Measurements from ENCODE around the gene ANKS1B.
"Not testable (repeated sequence)": the region's sequence is repeated elsewhere in the genome, so short reads cannot be mapped to it uniquely, and the experiment has no call there.

Gene ANKS1B

DNA sequence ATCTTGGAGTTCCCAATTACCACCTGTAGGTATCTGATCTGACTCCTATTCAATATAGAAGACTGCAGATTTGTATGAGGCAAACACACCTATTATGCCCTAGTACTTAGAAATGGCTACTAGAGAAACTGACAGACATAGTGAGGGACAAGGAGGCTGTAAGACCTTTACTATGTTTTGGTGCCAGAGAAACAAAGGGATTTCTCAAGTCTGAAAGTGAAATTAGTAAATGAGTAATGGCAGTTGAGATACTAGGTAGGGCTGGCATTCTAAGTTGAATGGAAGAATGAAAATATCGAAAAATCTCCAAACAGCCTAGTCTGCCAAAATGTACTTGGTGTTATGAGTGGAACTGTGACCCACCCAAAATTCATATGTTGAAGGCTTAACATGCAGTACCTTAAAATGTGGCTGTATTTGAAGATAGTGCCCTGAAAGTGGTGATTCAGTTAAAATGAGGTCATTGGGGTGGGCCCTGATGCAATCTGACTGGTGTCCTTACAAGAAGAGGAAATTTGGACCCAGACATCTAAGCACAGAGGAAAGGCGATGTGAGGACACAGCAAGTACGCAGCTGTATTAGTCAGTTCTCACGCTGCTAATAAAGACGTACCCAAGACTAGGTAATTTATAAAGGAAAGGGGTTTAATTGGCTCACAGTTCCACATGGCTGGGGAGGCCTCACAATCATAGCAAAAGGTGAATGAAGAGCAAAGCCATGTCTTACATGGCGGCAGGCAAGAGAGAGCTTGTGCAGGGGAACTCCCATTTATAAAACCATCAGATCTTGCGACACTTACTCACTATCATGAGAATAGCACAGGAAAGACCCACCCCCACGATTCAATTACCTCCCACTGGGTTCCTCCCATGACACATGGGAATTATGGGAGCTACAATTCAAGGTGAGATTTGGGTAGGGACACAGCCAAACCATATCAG is 1212.7 kb downstream of the ANKS1B start:
- Histone ChIP-seq H3K27me3 (ENCODE audit: control insufficient read depth, insufficient read depth, low read length) (no peaks in the 10 kb centered on the region), H3K36me3 (ENCODE audit: control insufficient read depth, insufficient read depth, low read length) (no peaks in the 10 kb centered on the region), H3K4me1 (ENCODE audit: control insufficient read depth, insufficient read depth, low read length) (no peaks in the 10 kb centered on the region), H3K27ac (ENCODE audit: low read depth, low read length) (no peak overlapping the region), H3K4me3 (ENCODE audit: low read length) (no peak overlapping the region), H3K9ac (ENCODE audit: low read length) (no peak overlapping the region)

- no peaks in the 10 kb centered on the region for H3K4me1 ChIP-seq (ENCODE audit: control insufficient read depth, insufficient read depth, low read length)
- no peaks in the 10 kb centered on the region for H3K27me3 ChIP-seq (ENCODE audit: control insufficient read depth, insufficient read depth, low read length)
- no peaks in the 10 kb centered on the region for H3K36me3 ChIP-seq (ENCODE audit: control insufficient read depth, insufficient read depth, low read length)
- no peak overlapping the region for H3K4me3 ChIP-seq (ENCODE audit: low read length)
- H3K9ac ChIP-seq (ENCODE audit: low read length): no peak overlapping the region
- H3K27ac ChIP-seq (ENCODE audit: low read depth, low read length): no peak overlapping the region
Observed at GRCh38 chr12:98770230-98770629, 1214.5 kb downstream of the ANKS1B start.

DNA sequence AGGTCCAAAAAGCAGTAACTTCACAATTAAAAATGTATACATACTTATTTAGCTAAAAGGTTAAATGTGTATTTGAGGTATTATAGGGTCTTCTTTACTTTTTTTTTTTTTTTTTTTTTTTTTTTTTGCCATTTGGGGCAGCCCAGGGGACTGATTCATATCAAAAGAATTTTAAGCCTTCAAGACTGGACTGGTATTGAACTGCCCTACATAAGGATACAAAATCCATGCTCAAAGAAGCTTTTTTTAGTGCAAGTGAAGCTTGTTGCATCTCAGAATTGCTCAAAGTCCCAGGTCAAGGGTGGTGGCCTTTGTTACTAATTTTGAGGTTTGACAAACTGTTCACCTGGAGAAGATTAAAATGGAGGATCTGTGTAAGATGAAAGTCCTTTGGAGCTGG is 1215.7 kb downstream of the ANKS1B start:
- H3K27ac ChIP-seq (ENCODE audit: low read depth, low read length): no peak overlapping the region
- no peaks in the 10 kb centered on the region for H3K27me3 ChIP-seq (ENCODE audit: control insufficient read depth, insufficient read depth, low read length)
- no peak overlapping the region for H3K4me3 ChIP-seq (ENCODE audit: low read length)
- no peak overlapping the region for H3K9ac ChIP-seq (ENCODE audit: low read length)
- H3K4me1 ChIP-seq (ENCODE audit: control insufficient read depth, insufficient read depth, low read length): no peaks in the 10 kb centered on the region
- no peaks in the 10 kb centered on the region for H3K36me3 ChIP-seq (ENCODE audit: control insufficient read depth, insufficient read depth, low read length)

- Histone ChIP-seq H3K4me3 (ENCODE audit: low read length) (no peak overlapping the region), H3K4me1 (ENCODE audit: control insufficient read depth, insufficient read depth, low read length) (no peaks in the 10 kb centered on the region), H3K9ac (ENCODE audit: low read length) (no peak overlapping the region), H3K27me3 (ENCODE audit: control insufficient read depth, insufficient read depth, low read length) (no peaks in the 10 kb centered on the region), H3K27ac (ENCODE audit: low read depth, low read length) (no peak overlapping the region), H3K36me3 (ENCODE audit: control insufficient read depth, insufficient read depth, low read length) (no peaks in the 10 kb centered on the region)
Observed at GRCh38 chr12:98767248-98767647, 1217.5 kb downstream of the ANKS1B start.

DNA sequence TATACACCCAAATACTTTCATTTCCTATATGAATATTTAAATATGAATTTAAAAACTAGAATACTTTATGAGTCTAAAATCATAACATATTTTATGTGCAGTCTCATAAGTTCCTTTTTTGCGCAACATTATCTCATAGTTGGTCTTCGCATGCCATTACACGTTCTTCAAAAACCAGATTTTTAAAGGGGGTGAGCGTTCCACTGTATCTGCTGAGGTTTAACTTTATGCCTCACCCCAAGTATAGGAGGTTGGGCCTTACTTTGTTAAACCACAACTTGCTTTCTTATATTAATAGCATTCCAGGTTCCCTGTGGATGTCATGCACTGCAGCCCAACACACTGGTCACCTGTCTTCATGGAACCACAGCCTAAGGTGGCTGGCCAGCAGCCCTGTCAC is 1221.1 kb downstream of the ANKS1B start:
- Histone ChIP-seq H3K9ac (ENCODE audit: low read length) (no peak overlapping the region), H3K27ac (ENCODE audit: low read depth, low read length) (no peak overlapping the region), H3K4me3 (ENCODE audit: low read length) (no peak overlapping the region), H3K4me1 (ENCODE audit: control insufficient read depth, insufficient read depth, low read length) (no peaks in the 10 kb centered on the region), H3K36me3 (ENCODE audit: control insufficient read depth, insufficient read depth, low read length) (no peaks in the 10 kb centered on the region), H3K27me3 (ENCODE audit: control insufficient read depth, insufficient read depth, low read length) (no peaks in the 10 kb centered on the region)

- Histone ChIP-seq H3K36me3 (ENCODE audit: control insufficient read depth, insufficient read depth, low read length) (no peaks in the 10 kb centered on the region), H3K4me3 (ENCODE audit: low read length) (no peak overlapping the region), H3K4me1 (ENCODE audit: control insufficient read depth, insufficient read depth, low read length) (no peaks in the 10 kb centered on the region), H3K27me3 (ENCODE audit: control insufficient read depth, insufficient read depth, low read length) (no peaks in the 10 kb centered on the region), H3K27ac (ENCODE audit: low read depth, low read length) (no peak overlapping the region), H3K9ac (ENCODE audit: low read length) (no peak overlapping the region)
Observed at GRCh38 chr12:98758331-98758730, 1226.4 kb downstream of the ANKS1B start.

GRCh38 chr12:98757455-98757854 is 1227.3 kb downstream of the ANKS1B start:
- no peaks in the 10 kb centered on the region for H3K36me3 ChIP-seq (ENCODE audit: control insufficient read depth, insufficient read depth, low read length)
- H3K9ac ChIP-seq (ENCODE audit: low read length): no peak overlapping the region
- H3K27me3 ChIP-seq (ENCODE audit: control insufficient read depth, insufficient read depth, low read length): no peaks in the 10 kb centered on the region
- H3K4me3 ChIP-seq (ENCODE audit: low read length): no peak overlapping the region
- no peaks in the 10 kb centered on the region for H3K4me1 ChIP-seq (ENCODE audit: control insufficient read depth, insufficient read depth, low read length)
- no peak overlapping the region for H3K27ac ChIP-seq (ENCODE audit: low read depth, low read length)

GRCh38 chr12:98755855-98756254 is 1228.9 kb downstream of the ANKS1B start:
- H3K4me3 ChIP-seq (ENCODE audit: low read length); H3K36me3 ChIP-seq (ENCODE audit: control insufficient read depth, insufficient read depth, low read length); H3K4me1 ChIP-seq (ENCODE audit: control insufficient read depth, insufficient read depth, low read length); H3K9ac ChIP-seq (ENCODE audit: low read length); H3K27me3 ChIP-seq (ENCODE audit: control insufficient read depth, insufficient read depth, low read length); H3K27ac ChIP-seq (ENCODE audit: low read depth, low read length): not testable (repeated sequence)

DNA sequence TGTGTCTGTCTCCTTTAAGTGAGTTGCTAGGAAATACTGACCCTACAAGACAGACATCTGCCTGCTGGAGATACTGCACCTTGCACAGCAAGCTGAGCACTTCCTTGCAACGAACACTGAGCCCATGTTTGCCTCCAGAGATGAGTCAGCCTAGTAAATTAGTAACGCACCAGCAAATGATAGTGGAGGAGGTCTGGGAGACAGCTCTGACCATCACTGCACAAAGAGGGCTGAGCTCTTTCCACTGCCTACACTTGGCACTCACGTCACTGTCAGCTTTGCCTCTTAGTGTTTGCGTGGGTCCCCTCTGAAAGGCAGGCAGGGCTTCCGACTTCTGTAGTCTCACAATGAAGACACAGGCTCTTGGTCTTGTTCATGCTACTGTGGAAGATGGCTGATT is 1230.6 kb downstream of the ANKS1B start:
- Histone ChIP-seq H3K4me1 (ENCODE audit: control insufficient read depth, insufficient read depth, low read length) (no peaks in the 10 kb centered on the region), H3K27me3 (ENCODE audit: control insufficient read depth, insufficient read depth, low read length) (no peaks in the 10 kb centered on the region), H3K36me3 (ENCODE audit: control insufficient read depth, insufficient read depth, low read length) (no peaks in the 10 kb centered on the region), H3K9ac (ENCODE audit: low read length) (no peak overlapping the region), H3K27ac (ENCODE audit: low read depth, low read length) (no peak overlapping the region), H3K4me3 (ENCODE audit: low read length) (no peak overlapping the region)

- no peak overlapping the region for H3K9ac ChIP-seq (ENCODE audit: low read length)
- no peaks in the 10 kb centered on the region for H3K4me1 ChIP-seq (ENCODE audit: control insufficient read depth, insufficient read depth, low read length)
- no peaks in the 10 kb centered on the region for H3K27me3 ChIP-seq (ENCODE audit: control insufficient read depth, insufficient read depth, low read length)
- no peak overlapping the region for H3K27ac ChIP-seq (ENCODE audit: low read depth, low read length)
- no peaks in the 10 kb centered on the region for H3K36me3 ChIP-seq (ENCODE audit: control insufficient read depth, insufficient read depth, low read length)
- no peak overlapping the region for H3K4me3 ChIP-seq (ENCODE audit: low read length)
Observed at GRCh38 chr12:98752726-98753125, 1232.0 kb downstream of the ANKS1B start.

DNA sequence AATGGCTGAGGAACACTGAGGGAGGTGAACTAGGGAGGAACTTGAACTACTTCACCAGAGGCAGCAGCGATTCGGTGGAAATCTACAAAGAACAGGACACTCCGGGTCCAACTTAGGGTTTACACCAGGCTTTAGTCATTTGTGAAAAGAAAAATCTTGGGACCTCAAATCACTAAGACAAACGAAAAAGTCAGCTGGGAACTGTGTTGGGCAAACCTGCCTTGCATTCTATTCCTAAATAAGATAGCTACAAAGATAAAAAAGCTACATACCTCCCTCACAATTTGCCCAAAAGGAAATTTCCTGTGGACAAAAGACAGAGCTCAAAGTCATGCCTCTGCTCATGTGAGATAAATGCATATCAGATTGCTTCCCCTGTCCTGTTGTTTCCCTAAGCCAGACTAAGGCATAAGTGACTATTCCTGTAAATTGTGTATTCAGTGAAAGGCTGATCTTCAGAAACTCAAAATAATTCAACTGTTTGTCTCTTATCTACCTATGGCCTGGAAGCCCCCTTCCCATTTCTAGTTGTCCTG is 1233.1 kb downstream of the ANKS1B start:
- Histone ChIP-seq H3K9ac (ENCODE audit: low read length) (no peak overlapping the region), H3K4me1 (ENCODE audit: control insufficient read depth, insufficient read depth, low read length) (no peaks in the 10 kb centered on the region), H3K27me3 (ENCODE audit: control insufficient read depth, insufficient read depth, low read length) (no peaks in the 10 kb centered on the region), H3K4me3 (ENCODE audit: low read length) (no peak overlapping the region), H3K27ac (ENCODE audit: low read depth, low read length) (no peak overlapping the region), H3K36me3 (ENCODE audit: control insufficient read depth, insufficient read depth, low read length) (no peaks in the 10 kb centered on the region)

DNA sequence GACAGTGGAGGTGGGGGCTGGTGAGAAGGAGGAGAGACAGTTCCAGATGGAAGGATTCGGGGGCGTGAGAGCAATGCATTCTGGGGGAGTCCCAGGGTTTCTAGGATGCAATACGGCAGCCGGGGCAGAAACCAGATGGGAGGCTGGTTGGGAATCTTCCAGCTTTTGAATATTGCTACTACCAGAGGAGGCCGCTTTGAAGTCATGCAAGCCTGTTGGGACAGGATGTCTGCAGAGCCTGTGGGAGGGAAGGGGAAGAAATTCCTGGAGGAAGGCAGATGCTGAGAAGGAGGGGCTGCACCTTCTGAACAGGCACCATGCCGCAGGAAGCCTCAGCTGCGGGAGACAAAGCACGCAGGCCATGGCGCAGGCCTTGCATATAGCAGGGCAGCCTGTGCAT is 1234.2 kb downstream of the ANKS1B start:
- Histone ChIP-seq H3K27ac (ENCODE audit: low read depth, low read length) (no peak overlapping the region), H3K9ac (ENCODE audit: low read length) (no peak overlapping the region), H3K4me1 (ENCODE audit: control insufficient read depth, insufficient read depth, low read length) (no peaks in the 10 kb centered on the region), H3K36me3 (ENCODE audit: control insufficient read depth, insufficient read depth, low read length) (no peaks in the 10 kb centered on the region), H3K4me3 (ENCODE audit: low read length) (no peak overlapping the region), H3K27me3 (ENCODE audit: control insufficient read depth, insufficient read depth, low read length) (peaks cover 3% of the 10 kb centered on the region)

GRCh38 chr12:98748463-98748862 is 1236.3 kb downstream of the ANKS1B start:
- no peak overlapping the region for H3K4me3 ChIP-seq (ENCODE audit: low read length)
- peaks cover 3% of the 10 kb centered on the region for H3K27me3 ChIP-seq (ENCODE audit: control insufficient read depth, insufficient read depth, low read length)
- no peak overlapping the region for H3K9ac ChIP-seq (ENCODE audit: low read length)
- H3K4me1 ChIP-seq (ENCODE audit: control insufficient read depth, insufficient read depth, low read length): no peaks in the 10 kb centered on the region
- H3K27ac ChIP-seq (ENCODE audit: low read depth, low read length): no peak overlapping the region
- no peaks in the 10 kb centered on the region for H3K36me3 ChIP-seq (ENCODE audit: control insufficient read depth, insufficient read depth, low read length)

Measured in rectal smooth muscle tissue (tissue), 1 donor.